Activated gamma-delta T cell (primary cell): Measurements from ENCODE around the gene ZNF428.
"Not testable (repeated sequence)": the region's sequence is repeated elsewhere in the genome, so short reads cannot be mapped to it uniquely, and the experiment has no call there.

ENCODE experiments used
- DNase-seq: peaks from one replicate; lab custom pipeline; 2025; lab: John Stamatoyannopoulos, UW
- total RNA-seq, 2 donors: gene quantifications; one replicate each; lab custom pipeline; 2026; lab: John Stamatoyannopoulos, UW

ZNF428 gene, protein sequence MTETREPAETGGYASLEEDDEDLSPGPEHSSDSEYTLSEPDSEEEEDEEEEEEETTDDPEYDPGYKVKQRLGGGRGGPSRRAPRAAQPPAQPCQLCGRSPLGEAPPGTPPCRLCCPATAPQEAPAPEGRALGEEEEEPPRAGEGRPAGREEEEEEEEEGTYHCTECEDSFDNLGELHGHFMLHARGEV
- 18.8 to 22.2 reads per million in 2 donors for total RNA-seq

DNA sequence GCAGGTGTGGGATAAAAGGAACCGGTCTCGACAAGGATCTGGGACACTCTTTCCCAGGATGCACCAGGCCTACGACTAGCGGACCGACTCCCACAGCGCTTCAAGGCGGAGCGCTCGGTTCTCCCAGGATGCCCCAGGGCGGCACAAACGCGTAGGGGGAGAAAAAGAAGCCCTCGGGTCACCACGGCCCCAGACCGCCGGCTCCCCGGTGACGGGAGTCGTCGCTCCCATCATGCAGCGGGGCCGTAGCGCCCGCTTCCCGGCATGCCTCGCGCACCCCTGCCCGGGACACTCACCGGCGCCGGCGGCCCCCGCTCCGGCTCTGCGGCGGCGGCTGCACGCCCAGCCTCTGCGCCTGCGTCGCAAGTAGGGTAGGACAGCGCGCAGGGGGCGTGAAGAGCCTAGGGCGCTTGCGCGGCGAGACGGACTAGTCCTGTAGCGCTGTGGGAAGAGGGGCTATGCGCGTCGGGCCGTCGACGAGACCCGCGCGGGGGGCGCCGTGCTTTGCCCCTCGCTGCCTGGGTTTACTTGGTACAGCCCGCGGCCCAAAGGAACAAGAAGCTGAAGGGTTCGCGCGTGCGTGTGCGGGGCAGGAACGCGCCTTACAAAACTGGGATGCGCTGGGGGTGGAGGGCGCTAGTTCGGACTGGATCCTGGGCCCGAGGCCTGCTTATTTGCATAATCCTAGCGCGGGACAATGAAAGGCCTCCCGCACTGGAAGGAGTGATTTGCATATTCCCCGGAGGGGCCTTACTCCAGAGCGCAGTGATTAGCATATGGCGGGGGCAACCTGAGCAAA, at the start of gene ZNF428:
TSS of gene ZNF428 (minus strand) at position 368 of the 799 bp plus-strand sequence. CDS start 5,325 bp downstream, outside the sequence.
- peak; percentile 85 for DNase-seq

- peak; percentile 58 for DNase-seq
Measured at GRCh38 chr19:43668406-43669109, 49.1 kb upstream of the ZNF428 start.

DNA sequence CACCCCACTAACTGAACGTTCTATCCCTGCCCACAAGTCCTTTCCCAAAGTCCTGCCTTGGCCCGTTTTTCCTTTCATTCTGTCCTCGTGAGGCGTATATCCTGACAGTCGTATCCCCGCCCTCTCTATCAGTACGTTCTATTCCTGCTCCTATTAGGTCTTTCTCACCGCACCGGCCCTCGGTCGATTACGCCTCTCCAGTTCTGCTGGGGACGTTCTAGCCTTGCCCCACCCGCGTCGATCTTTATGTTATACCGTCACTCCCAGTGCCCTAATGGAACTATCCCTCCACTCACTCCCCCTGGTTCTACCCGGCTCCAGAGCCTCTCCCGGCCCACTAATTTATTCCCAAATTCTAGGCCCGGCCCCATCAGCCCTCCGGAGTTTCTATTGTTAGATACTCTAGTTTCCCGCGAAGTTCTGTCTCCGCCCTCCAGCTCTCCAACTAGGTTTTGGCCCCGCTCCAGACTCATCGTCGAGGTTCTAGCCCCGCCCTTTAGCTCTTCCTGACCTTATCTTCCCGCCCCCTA, 48.5 kb upstream of the ZNF428 start:
- DNase-seq: no peak

- no peak for DNase-seq
Measured at GRCh38 chr19:43667126-43667875, 47.9 kb upstream of the ZNF428 start.

GRCh38 chr19:43664018-43664417, 44.6 kb upstream of the ZNF428 start:
- no peak for DNase-seq

DNA sequence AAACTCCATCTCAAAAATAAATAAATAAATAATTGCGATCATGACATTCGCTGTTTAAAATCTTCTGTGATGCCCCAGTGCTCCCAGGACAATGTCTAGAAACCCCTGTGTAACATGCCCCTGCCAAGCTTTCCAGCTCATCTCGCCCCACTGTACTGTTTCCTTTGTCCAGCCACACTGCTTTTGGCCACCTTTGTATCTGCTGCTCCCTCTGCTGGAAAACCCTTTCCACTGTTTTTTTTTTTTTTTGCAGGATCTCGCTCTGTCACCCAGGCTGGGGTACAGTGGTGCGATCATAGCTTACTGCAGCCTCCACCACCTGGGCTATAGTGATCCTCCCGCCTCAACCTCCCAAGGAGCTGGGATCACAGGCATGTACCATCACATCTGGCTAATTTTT, 43.1 kb upstream of the ZNF428 start:
- DNase-seq: no peak

DNA sequence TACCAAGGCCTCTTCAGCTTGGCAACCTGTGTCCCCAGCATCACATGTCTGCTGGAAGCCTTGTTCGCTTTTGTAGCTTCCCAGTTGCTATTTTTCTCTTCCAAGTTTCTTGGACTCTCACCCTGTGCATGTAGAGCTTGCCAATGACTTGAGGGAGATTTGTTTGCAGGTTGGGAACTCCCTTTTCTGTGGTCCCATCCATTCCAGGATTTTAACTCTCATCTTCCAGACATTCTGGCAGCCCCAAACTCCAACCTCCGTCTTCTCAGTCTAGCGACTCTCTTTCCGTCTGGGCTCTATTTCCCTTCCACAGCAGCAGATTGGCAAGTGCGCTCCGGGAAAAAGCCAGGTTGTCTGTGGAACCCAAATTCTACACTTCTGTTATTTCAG, 41.5 kb upstream of the ZNF428 start:
- DNase-seq: no peak

DNA sequence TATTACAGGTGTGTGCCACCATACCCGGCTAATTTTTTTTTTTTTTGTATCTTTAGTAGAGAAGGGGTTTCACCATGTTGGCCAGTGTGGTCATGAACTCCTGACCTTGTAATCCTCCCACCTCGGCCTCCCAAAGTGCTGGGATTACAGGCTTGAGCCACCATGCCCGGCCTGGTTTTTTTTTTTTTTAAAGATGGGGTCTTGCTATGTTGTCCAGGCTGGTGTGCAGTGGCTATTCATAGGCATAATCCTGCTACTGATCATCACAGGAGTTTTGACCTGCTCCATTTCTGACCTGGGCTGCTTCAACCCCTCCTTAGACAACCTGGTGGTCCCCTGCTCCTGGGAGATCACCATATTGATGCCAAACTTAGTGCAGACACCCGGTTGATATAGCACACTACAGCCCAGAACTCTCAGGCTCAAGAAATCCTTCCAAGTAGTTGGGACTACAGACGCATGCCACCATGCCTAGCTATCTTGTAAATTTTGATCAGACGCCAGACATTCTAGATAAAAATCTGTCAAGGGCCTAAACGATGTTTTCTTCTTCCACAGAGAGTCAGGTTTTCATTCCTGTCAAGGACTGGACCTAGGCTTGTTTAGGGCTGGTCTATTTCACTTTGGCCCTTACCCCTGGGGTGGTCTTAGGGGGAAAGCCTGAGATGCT, 41.0 kb upstream of the ZNF428 start:
- DNase-seq: no peak

DNA sequence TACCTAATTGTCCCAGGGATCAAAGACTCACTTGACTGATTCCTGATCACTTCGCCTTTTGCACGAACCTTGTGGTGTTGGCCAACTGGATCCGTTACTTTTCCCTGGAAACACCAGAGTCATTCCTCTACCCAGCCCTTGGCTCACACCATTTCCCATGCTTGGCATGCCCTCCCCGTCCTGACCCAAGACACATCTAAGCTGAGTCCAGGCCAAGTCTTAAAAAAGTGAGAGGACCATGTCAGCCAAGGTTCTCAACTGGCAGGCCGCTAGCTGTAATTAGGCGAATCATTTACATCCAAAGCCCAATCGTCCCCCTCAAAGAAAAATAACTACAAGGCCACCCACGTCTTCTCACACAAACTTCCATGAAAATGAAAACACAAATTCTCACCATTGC, 39.1 kb upstream of the ZNF428 start:
- DNase-seq: no peak

- DNase-seq: no peak
Measured at GRCh38 chr19:43658001-43658400, 38.6 kb upstream of the ZNF428 start.

GRCh38 chr19:43656436-43656835, 37.0 kb upstream of the ZNF428 start:
- no peak for DNase-seq

GRCh38 chr19:43652546-43652874, 33.1 kb upstream of the ZNF428 start:
- DNase-seq: no peak

GRCh38 chr19:43651758-43652545, 32.5 kb upstream of the ZNF428 start:
- DNase-seq: no peak

DNA sequence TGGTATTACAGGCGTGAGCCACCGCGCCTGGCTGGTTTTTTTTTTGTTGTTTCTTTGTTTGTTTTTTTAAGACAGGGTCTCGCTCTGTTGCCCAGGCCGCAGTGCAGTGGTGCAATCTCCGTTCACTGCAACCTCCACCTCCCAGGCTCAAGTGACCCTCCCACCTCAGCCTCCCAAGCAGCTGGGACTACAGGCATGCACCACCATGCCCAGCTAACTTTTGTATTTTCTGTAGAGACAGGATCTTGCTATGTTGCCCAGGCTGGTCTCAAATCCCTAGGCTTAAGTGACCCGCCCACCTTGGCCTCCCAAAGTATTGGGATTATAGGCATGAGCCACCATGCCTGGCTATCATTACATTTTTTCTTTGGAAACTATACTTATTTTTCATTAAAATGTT, 30.8 kb upstream of the ZNF428 start:
- DNase-seq: not testable (repeated sequence)

DNA sequence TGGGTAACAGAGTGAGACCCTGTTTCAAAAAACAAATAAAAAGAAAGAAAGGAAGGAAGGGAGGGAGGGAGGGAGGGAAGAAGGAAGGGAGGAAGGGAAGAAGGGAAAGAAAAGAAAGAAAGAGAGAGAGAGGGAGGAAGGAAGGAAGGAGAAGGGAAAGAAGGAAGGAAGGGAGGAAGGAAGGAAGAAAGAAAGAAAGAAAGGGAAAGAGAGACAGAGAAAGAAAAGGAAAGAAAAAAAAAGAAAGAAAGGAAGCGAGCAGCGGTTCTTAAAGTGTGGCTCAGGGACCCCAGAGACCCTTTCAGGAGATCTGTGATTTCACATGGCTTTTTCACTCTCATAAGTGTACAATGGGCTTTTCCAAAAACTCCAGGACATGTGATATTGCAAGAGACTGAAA, 30.1 kb upstream of the ZNF428 start:
- no peak for DNase-seq

DNA sequence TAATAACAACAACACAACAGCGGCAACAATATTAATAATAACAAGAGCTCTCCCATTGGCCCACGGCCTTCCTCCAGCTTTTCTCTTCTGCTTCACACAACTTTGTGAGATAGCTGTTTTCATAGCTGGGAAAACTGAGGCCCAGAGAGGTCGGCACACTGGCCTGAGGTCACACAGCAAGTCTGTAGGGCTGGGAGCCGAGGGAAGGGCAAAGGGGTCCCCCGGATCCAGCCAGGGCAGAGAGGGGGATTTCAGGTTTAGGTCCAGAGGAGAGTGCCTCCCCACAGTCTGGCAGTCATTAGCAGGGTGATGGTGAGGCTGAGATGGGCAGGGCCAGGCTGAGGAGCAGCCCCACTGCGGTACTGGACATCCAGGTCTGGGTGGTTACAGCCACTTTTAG, 29.2 kb upstream of the ZNF428 start:
- DNase-seq: no peak

- DNase-seq: no peak
Measured at GRCh38 chr19:43644181-43644580, 24.8 kb upstream of the ZNF428 start.

DNA sequence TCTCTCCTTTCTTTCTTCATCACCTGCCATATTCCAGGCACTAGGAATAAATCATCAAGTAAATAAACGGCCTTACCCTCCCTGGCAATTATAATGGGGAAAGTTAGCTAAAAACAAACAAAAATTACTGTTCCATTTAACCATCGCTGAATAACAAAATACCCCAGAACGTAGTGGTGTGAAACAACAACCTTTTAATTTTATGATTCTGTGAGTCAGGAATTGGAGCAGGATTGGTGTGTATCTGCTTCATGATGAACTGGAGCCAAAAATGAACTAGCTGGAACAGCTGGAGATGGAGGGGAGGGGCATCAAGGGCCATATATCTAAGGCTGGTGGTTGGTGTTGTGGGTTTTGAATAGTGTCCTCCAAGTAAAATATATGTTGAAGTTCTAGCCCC, 23.9 kb upstream of the ZNF428 start:
- no peak for DNase-seq

DNA sequence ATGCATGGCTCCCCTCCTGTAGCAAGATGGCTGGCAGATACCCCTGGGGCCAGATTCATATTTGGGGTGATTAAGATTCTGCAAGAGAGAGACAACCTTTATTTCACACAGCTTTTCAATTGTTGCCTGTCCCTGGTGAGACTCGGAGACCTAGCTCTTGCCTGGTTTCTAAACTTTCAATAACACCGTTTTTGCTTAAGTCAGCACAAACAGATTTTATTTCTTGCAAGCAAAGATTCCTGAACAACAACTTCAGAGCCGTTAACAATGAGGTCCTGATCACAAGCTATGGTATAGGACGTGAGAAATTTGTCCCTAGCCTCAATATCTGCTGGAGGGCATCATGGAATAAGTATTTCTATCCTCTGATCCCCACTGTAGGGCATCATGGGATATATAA, 23.1 kb upstream of the ZNF428 start:
- DNase-seq: no peak

- DNase-seq: no peak
Measured at GRCh38 chr19:43641333-43641732, 21.9 kb upstream of the ZNF428 start.

DNA sequence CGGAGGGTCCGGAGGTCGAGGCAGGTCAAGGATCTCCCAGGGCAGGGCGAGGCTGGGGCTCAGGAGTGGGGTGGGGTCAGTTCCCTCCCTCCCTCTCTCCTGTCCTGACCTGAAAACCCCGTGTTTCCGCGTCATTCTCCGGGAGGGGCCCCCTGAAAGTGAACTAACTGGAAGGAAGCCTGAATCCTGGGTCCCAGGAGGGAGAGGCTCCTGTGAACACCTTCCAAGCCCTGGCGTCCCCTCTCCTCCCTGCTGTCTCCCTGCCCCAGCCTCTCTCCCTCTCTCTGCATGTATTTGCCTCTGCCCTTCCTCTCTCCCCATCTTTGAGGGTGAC, 21.0 kb upstream of the ZNF428 start:
- DNase-seq: no peak
